HepG2 (cell line): Measurements from ENCODE around the gene ARHGAP26. TPM values are rescaled to one million over a fixed set of nuclear protein-coding genes. Genes with fewer than 3 reads are reported as not detected.

ENCODE experiments used
- ATAC-seq: fragments of 200-7000 bp; cut with Tn5 transposase; 3 replicates; pipeline ENCODE4 v1.9.1; 2020; ENCODE audit warnings: mild to moderate bottlenecking, moderate library complexity
- BruUV-seq: library from RNA; stranded (reverse); fragments of 400-500 nt; replicated peaks from 2 replicates; lab custom pipeline; 2021; lab: Mats Ljungman, UMichigan
- CTCF ChIA-PET: fragments of 300-600 bp; formaldehyde crosslinking; extraction: SDS; loops from one replicate; lab custom pipeline; 2021; ENCODE audit warnings: low total read pairs, inconsistent platforms, low intra/inter-chr PET ratio; lab: Yijun Ruan, JAX
- POLR2A ChIA-PET: fragments of 350-600 bp; sonication (Branson Sonifier 250); formaldehyde crosslinking; loops from one replicate; lab custom pipeline; 2020; ENCODE audit warnings: antibody characterized with exemption, inconsistent platforms; lab: Yijun Ruan, JAX
- DNase-seq: peaks from one replicate; pipeline ENCODE4 v3.0.0-alpha.2; 2015; ENCODE audit warnings: low spot score
- FAIRE-seq: peaks from 3 replicates; lab custom pipeline; 2011; peaks lifted over from hg19 to GRCh38; lab: Jason Lieb, UNC
- H2AFZ ChIP-seq: one replicate; pipeline ENCODE4 v1.6.1; 2011; ENCODE audit warnings: low read length, inconsistent platforms
- H3K27ac ChIP-seq: fragments of 300-600 bp; 3 replicates; pipeline ENCODE4 v1.8.0; 2011; ENCODE audit warnings: mixed run types, mild to moderate bottlenecking, mixed read lengths, low read length, inconsistent platforms; ENCODE audit not compliant: insufficient read depth; ENCODE audit errors: extremely low read length
- H3K27me3 ChIP-seq, 2 experiments: fragments of 200-600 bp in 1 of 2; 2 replicates in 1 of 2; 3 replicates in 1 of 2; pipeline versions ENCODE4 v1.6.0 to v1.8.0; 2011; ENCODE audit warnings: low read length in 2 of 2, mild to moderate bottlenecking in 2 of 2, moderate library complexity in 2 of 2, inconsistent platforms in 1 of 2; ENCODE audit not compliant: insufficient read depth in 2 of 2, control insufficient read depth in 1 of 2
- H3K36me3 ChIP-seq, 2 experiments: fragments of 200-600 bp in 1 of 2; replicated peaks in 1 of 2; 2 replicates in 1 of 2; 3 replicates in 1 of 2; pipeline versions ENCODE4 v1.5.1 to v1.8.0; 2011; ENCODE audit warnings: low read length in 2 of 2, inconsistent platforms in 1 of 2; ENCODE audit not compliant: insufficient read depth in 2 of 2, control insufficient read depth in 1 of 2
- H3K4me1 ChIP-seq: 2 replicates; pipeline ENCODE4 v1.5.1; 2012; ENCODE audit warnings: low read length, inconsistent platforms; ENCODE audit not compliant: insufficient read depth
- H3K4me2 ChIP-seq: 2 replicates; pipeline ENCODE4 v1.6.0; 2011; ENCODE audit warnings: low read depth, low read length, inconsistent platforms
- H3K4me3 ChIP-seq, 3 experiments: fragments of 200-600 bp in 1 of 3; sonication (generic), shearing (Covaris generic) in 1 of 3; replicated peaks in 1 of 3; 2 replicates each; pipeline ENCODE4 v1.5.1; 2011 to 2016; ENCODE audit warnings: low read length in 3 of 3, inconsistent platforms in 2 of 3, low read depth in 2 of 3, mild to moderate bottlenecking in 2 of 3, control low read depth in 1 of 3, mixed read lengths in 1 of 3; ENCODE audit not compliant: insufficient read depth in 1 of 3
- H3K79me2 ChIP-seq: one replicate; pipeline ENCODE4 v1.6.1; 2011; ENCODE audit warnings: low read length, inconsistent platforms; ENCODE audit not compliant: insufficient read depth
- H3K9ac ChIP-seq: 2 replicates; pipeline ENCODE4 v1.6.0; 2011; ENCODE audit warnings: mild to moderate bottlenecking, low read depth, low read length, inconsistent platforms; ENCODE audit not compliant: insufficient read depth
- H3K9me3 ChIP-seq: 2 replicates; pipeline ENCODE4 v1.5.1; 2012; ENCODE audit warnings: mild to moderate bottlenecking, low read length
- H4K20me1 ChIP-seq: 2 replicates; pipeline ENCODE4 v1.6.0; 2011; ENCODE audit warnings: inconsistent platforms, mild to moderate bottlenecking, low read length, moderate library complexity; ENCODE audit not compliant: insufficient read depth
- ATRX ChIP-seq: sonication (generic); formaldehyde crosslinking; IDR thresholded peaks from 2 replicates; pipeline ENCODE4 v1.4.0; 2020; ENCODE audit warnings: missing genetic modification reagents, borderline replicate concordance
- CBX5 ChIP-seq: sonication (generic); formaldehyde crosslinking; IDR thresholded peaks from 2 replicates; pipeline ENCODE4 v1.4.0; 2020; ENCODE audit warnings: missing genetic modification reagents, borderline replicate concordance
- DNMT1 ChIP-seq: sonication (generic); formaldehyde crosslinking; IDR thresholded peaks from 2 replicates; pipeline ENCODE4 v1.5.1; 2020; ENCODE audit warnings: mild to moderate bottlenecking, missing genetic modification reagents
- FOXP1 ChIP-seq, 2 experiments: fragments of 450-650 bp in 1 of 2; IDR thresholded peaks; 2 replicates each; pipeline ENCODE4 v1.6.1; 2017 to 2018; ENCODE audit warnings: antibody characterized with exemption in 1 of 2
- HNRNPL ChIP-seq: fragments of 200-400 bp; formaldehyde crosslinking; IDR thresholded peaks from 2 replicates; pipeline ENCODE4 v1.6.1; 2017; ENCODE audit warnings: mild to moderate bottlenecking, low read depth, low read length
- MXD4 ChIP-seq: IDR thresholded peaks from 2 replicates; pipeline ENCODE4 v1.6.1; 2016; ENCODE audit warnings: mild to moderate bottlenecking, missing biosample characterization, missing genetic modification reagents
- PHF8 ChIP-seq: sonication (generic); formaldehyde crosslinking; IDR thresholded peaks from 2 replicates; pipeline ENCODE4 v1.5.0; 2020; ENCODE audit warnings: missing genetic modification reagents
- SP2 ChIP-seq: sonication (generic); formaldehyde crosslinking; IDR thresholded peaks from 2 replicates; pipeline ENCODE4 v1.5.1; 2020; ENCODE audit warnings: mild to moderate bottlenecking, missing genetic modification reagents
- ZKSCAN1 ChIP-seq: fragments of 150-350 bp; IDR thresholded peaks from 2 replicates; pipeline ENCODE4 v1.6.1; 2014; ENCODE audit warnings: low read length
- ZMYM2 ChIP-seq: sonication (generic); formaldehyde crosslinking; IDR thresholded peaks from 2 replicates; pipeline ENCODE4 v1.8.0; 2022; ENCODE audit warnings: mild to moderate bottlenecking, missing genetic modification reagents
- ZNF143 ChIP-seq: sonication (generic); formaldehyde crosslinking; IDR thresholded peaks from 2 replicates; pipeline ENCODE4 v1.4.0; 2020; ENCODE audit warnings: missing genetic modification reagents
- ZNF317 ChIP-seq: sonication (generic); formaldehyde crosslinking; IDR thresholded peaks from 2 replicates; pipeline ENCODE4 v1.5.0; 2020; ENCODE audit warnings: mild to moderate bottlenecking, missing genetic modification reagents
- ZNF501 ChIP-seq: sonication (generic); formaldehyde crosslinking; IDR thresholded peaks from 2 replicates; pipeline ENCODE4 v1.5.1; 2020; ENCODE audit warnings: mild to moderate bottlenecking, moderate library complexity, missing genetic modification reagents
- ZNF510 ChIP-seq: sonication (generic); formaldehyde crosslinking; IDR thresholded peaks from 2 replicates; pipeline ENCODE4 v1.4.0; 2020; ENCODE audit warnings: low read depth, mild to moderate bottlenecking, missing genetic modification reagents
- ZNF549 ChIP-seq: sonication (generic); formaldehyde crosslinking; IDR thresholded peaks from 2 replicates; pipeline ENCODE4 v1.5.0; 2020; ENCODE audit warnings: missing genetic modification reagents
- ZNF816 ChIP-seq: sonication (generic); formaldehyde crosslinking; IDR thresholded peaks from 2 replicates; pipeline ENCODE4 v1.8.0; 2022; ENCODE audit warnings: missing genetic modification reagents, mild to moderate bottlenecking, borderline replicate concordance
- ZSCAN20 ChIP-seq: sonication (generic); formaldehyde crosslinking; IDR thresholded peaks from 2 replicates; pipeline ENCODE4 v1.4.0; 2020; ENCODE audit warnings: missing genetic modification reagents, mild to moderate bottlenecking, borderline replicate concordance
- WGBS: methylation state at CpG from one replicate; pipeline ENCODE4 v1.1.6; 2017; ENCODE audit warnings: low lambda C conversion rate; 5-methylcytosine and 5-hydroxymethylcytosine counted together
- in situ Hi-C: cut with HindIII; loops from 2 replicates; pipeline ENCODE4 v1.10.0; 2017; ENCODE audit warnings: low pct_unique_long_range_greater_than_20kb; ENCODE audit not compliant: extremely low pct_ligation_motif_present
- intact Hi-C: fragments of 100-400 bp; cut with micrococcal nuclease; formaldehyde crosslinking; loops from one replicate; pipeline ENCODE4 v1.10.0; 2022; ENCODE audit not compliant: unreplicated experiment
- polyA plus RNA-seq, 8 experiments: library from polyadenylated mRNA; depleted of rRNA in 3 of 8; stranded (reverse) in 7 of 8; unstranded in 1 of 8; fragments of >200 nt; fragmentation: Illumina TruSeq in 4 of 8; extraction: Trizol in 4 of 8; gene quantifications; 2 replicates each; pipeline versions ENCODE4 v1.2.1 to v1.2.3, GENCODE V29; 2011 to 2016; ENCODE audit warnings: low read depth in 4 of 8, missing spikeins in 1 of 8, mixed read lengths in 1 of 8; ENCODE audit not compliant: insufficient read depth in 1 of 8
- total RNA-seq, 5 experiments: library from RNA; depleted of rRNA; stranded (reverse); fragments of >200 nt; fragmentation: Illumina TruSeq; extraction: Trizol; gene quantifications; 2 replicates each; pipeline ENCODE4 v1.2.3, GENCODE V29; 2016; ENCODE audit warnings: low read depth in 1 of 5
- TF ChIP-seq, protein P1 (sequence below): sonication (generic); formaldehyde crosslinking; IDR thresholded peaks from 2 replicates; pipeline ENCODE4 v1.5.0; 2020; ENCODE audit warnings: missing genetic modification reagents, mild to moderate bottlenecking, borderline replicate concordance

Gene ARHGAP26
- total and polyA plus RNA-seq, 2 of the 13 experiments (the other 11 are each of a cell fraction or from before 2014, with no cell fraction given) = 9.6 to 18.2 TPM

DNA sequence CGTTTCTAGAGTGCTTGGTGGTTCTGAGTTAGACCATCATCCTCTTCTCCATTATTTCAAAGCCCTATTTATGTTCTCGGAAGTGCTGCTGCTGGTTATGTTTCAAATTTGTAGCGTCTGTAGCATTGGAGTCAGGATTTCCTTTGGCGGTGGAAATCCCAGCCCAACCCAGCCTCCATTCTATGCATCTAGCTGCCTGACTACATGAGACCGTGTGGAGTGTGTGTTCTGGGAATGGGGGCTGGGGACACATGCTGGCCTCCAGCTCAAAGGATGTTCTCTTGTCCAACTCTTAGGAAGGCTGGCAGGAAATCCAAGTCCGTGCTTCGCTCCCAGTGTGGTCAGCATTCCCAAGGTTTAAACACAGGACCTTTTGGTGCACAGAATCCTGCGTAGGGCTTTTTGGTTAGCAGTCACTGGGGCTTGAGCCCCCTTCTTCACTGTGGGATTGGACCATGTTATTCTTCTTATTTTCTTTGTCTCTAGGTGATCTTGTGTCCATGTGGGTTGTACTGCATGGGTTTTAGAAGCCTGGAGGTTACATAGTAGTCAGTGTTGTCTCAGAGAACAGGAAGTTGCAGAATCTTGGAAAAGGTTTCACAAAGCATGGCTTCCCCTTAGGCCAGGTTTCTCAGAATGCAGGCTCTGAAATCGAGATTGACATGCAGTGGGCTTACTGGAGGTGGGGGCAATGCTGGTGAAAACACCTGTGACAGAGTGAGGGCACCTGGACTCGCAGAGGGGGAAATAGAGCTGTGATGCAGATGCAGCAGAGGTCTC is 132.2 kb downstream of the ARHGAP26 start:
- TF ChIP-seq ZKSCAN1 (no peak), ZMYM2 (no peak), CBX5 (no peak), ZSCAN20 (no peak), ZNF510 (no peak)
- Histone ChIP-seq H3K9me3 (no peaks in the 10 kb centered on the region), H4K20me1 (no peaks in the 10 kb centered on the region), H3K36me3 (peaks cover 0 to 49% of the 10 kb centered on the region in 2 experiments; a peak in 4 of 5 replicates), H3K4me1 (no peaks in the 10 kb centered on the region), H2AFZ (no peak overlapping the region), H3K4me2 (no peak overlapping the region), H3K4me3 (no peak overlapping the region), H3K9ac (no peak overlapping the region), H3K27me3 (no peaks in the 10 kb centered on the region), H3K79me2 (no peaks in the 10 kb centered on the region), H3K27ac (no peak overlapping the region)
- no TSS peak for BruUV-seq
- intact Hi-C loops = no loop called here
- POLR2A ChIA-PET = no interaction called here
- in situ Hi-C loops = no loop called here
- no peak for ATAC-seq
- no peak for FAIRE-seq
- WGBS = 85% methylated on average over 9 of the region's 10 CpGs
- CTCF ChIA-PET = no interaction called here
- DNase-seq = no peak

DNA sequence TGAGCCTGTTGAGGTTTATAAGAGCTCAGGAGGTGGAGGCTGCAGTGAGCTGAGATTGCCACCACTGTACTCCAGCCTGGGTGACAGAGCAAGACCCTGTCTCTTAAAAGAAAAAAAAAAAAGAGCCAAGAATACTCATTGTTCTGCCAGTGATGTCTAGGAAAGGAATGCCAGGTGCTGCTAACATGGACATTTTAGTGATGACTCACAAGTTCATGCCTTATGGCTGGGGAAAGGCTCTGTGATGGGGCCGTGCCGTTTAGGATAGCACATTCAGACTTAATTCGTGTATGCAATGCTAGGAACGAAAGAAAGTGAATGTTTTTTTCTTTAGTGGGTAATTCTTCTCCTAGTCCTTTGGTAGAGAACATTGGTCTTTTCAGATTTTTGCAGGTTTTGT is 134.2 kb downstream of the ARHGAP26 start:
- H3K27me3 ChIP-seq = no peaks in the 10 kb centered on the region
- H3K4me1 ChIP-seq = no peaks in the 10 kb centered on the region
- H2AFZ ChIP-seq = no peak overlapping the region
- no peaks in the 10 kb centered on the region for H3K9me3 ChIP-seq
- 92% methylated on average over 4 of the region's 4 CpGs for WGBS
- in situ Hi-C loops (no loop called here), intact Hi-C loops (no loop called here)
- no peaks in the 10 kb centered on the region for H3K79me2 ChIP-seq
- no peak overlapping the region for H3K9ac ChIP-seq
- H3K4me3 ChIP-seq = no peak overlapping the region
- no peak overlapping the region for H3K27ac ChIP-seq
- H4K20me1 ChIP-seq = no peaks in the 10 kb centered on the region
- H3K4me2 ChIP-seq = no peak overlapping the region
- ChIA-PET CTCF (no interaction called here), POLR2A (no interaction called here)
- FAIRE-seq = no peak
- H3K36me3 ChIP-seq = peaks cover 0 to 64% of the 10 kb centered on the region in 2 experiments; a peak in 4 of 5 replicates
- no peak for DNase-seq
- no peak for ATAC-seq
- no TSS peak for BruUV-seq
- TF ChIP-seq PHF8 (CRISPR knock-in tag) = no peak
- TF ChIP-seq MXD4 (CRISPR knock-in tag) = no peak
- TF ChIP-seq HNRNPL = no peak
- TF ChIP-seq ATRX = no peak
- TF ChIP-seq, protein P1, sequence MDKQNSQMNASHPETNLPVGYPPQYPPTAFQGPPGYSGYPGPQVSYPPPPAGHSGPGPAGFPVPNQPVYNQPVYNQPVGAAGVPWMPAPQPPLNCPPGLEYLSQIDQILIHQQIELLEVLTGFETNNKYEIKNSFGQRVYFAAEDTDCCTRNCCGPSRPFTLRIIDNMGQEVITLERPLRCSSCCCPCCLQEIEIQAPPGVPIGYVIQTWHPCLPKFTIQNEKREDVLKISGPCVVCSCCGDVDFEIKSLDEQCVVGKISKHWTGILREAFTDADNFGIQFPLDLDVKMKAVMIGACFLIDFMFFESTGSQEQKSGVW (CRISPR knock-in tag) = no peak
- no peak for TF ChIP-seq FOXP1 (IDR thresholded peaks at IDR 0.05)
- no peak for TF ChIP-seq FOXP1 (CRISPR knock-in tag; IDR thresholded peaks at IDR 0.05)
- no peak for TF ChIP-seq SP2
- TF ChIP-seq ZNF143 = no peak
- no peak for TF ChIP-seq ZNF501 (CRISPR knock-in tag)
- no peak for TF ChIP-seq ZNF816 (CRISPR knock-in tag)
- no peak for TF ChIP-seq ZNF317 (CRISPR knock-in tag)
- TF ChIP-seq ZNF549 (CRISPR knock-in tag) = no peak
- TF ChIP-seq DNMT1 (CRISPR knock-in tag) = no peak
